ENCODE data around the gene PCAT6.
A peak's percentile ranks its signal among the peaks of the same experiment; 100 is the strongest.

The PCAT6 gene

DNA sequence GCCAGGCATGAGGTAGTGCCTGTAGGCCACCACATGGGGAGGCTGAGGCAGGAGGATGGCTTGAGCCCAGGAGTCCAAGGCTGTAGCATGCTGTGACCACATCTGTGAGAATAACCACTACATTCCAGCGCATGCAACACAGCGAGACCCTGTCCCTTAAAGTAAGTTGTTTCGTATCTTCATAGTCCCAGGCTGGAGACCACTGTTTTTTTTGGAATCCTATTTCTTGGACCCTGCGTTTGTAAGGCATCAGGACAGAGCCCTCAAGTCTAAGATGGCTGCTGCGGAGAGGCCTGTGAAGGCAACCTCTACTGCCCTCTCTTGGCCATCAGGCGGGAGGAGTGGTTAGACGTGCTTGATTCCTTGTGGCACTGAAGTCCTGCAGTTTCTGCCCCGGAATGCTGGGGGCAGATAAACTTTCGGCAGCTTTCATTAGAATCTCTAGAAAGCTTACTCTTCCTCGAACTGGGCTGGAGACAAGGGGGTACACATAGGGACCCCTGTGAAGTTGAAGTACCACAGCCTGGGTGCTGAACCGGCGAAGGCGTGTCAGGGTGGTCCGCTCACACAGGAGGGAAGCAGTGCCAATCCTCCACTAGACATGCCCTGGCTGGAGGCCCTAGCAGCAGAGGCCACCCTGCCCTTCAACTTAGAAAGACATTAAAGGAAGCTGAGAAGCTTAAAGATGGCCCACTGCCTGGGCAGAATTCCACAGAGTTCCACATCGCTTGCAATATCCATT lies 41.6 kb downstream of the PCAT6 start:
- peak; percentile 62 for DNase-seq

DNA sequence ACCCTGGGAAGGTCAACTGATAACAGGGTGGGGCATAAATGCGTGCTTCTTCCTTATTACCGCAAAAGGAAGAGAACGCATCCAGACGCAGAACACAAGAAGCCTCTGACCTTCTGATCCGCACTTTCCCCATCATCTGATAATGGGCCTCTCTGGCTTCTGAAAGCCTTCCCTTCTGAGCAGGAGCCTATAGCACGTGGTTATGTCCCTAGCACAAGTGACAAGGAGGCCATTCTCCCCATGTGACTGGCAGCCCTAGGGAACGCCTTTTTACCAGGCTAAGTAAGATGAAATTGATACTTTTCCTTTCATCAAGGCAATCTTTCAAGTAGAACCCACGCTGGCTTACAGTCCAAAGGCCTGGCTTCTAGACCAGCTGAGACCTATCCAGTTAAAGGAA lies 44.0 kb downstream of the PCAT6 start:
- no peak for DNase-seq

DNA sequence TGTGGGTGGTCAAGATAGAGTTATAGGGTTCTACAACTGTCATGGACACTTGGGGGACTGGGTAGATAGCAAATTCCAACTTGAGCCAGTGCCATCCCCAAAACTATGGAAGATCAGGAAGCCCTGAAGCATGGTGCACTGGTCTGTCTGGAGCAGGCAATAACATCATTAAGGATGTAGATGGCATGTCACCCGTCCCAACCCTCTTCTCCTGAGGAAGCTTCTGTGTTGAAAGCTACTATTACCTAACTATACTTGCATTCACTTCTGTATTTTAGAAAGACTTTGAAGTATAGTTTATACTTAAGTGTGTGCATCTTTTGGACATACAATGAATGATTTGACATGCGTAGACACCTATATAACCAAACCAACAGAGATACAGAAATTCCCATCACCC lies 45.3 kb downstream of the PCAT6 start:
- no peak for DNase-seq

DNA sequence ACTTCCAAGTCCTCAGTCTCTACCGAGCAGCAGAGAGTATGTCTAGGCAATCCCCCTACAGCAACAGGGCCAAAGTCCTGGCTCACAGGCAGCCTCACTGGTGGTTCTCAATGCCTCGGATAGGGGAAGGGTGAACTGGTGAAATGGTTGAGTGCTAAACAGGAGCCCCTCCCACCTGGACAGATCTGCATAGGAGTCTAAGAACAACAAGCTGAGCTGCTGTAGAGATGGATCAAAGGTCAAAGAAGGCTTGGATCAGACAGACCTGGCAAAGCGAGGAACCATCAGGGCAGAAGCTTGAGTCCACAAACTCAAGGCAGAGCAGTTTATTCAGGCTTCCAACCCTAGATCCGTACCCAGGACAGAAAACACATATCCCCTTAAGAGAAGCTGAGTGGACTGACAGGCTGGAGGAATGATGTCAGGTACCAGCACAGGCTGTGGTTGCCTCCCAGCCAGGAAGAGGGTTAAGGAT lies 46.4 kb downstream of the PCAT6 start:
- DNase-seq, result no peak

DNA sequence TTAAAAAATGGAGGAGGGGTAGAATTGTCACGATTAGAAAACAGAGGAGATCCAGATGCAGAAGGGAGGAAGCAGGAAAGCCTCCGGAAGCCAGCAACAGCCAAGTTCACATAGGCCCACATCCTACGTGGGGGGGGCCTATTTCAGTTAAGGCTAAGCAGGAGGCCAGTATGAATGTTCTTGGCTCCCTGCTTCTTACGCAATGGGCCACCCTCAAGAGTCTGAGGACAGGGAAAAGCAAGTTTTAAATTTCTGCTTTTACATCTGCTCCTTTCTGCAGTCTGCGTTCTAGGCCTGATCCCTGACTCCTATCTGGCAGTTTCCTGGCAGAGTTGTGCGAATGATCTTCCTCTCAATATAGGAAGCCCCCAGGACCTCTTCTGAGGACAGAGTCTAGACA lies 47.6 kb downstream of the PCAT6 start:
- peak; percentile 45 for DNase-seq

DNA sequence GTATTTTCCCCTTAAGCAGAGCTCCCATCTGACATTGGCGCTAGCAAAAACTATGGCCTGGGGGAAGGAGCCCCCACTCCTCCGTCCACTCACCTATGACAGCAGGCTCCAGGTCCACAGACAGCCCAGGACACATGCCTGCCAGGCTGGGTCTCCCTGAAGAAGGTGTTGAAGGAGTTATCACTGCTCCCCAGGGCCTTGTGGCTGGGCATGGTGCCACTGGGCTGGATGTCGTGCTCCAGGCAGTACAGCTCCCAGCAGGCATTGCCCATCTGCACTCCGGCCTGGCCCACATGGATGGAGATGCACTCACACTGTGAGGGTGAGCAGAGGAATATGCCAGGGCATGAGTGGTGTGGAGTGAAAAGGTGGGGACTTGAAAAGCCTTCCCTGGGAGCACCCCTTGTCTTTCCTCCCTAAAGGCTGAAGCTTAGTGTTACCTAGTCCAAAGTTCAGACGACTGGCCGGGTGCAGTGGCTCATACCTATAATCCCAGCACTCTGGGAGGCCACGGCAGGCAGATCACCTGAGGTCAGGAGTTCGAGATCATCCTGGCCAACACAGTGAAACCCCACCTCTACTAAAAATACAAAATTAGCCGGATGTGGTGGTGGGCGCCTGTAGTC lies 48.1 kb downstream of the PCAT6 start:
- no peak for DNase-seq

DNA sequence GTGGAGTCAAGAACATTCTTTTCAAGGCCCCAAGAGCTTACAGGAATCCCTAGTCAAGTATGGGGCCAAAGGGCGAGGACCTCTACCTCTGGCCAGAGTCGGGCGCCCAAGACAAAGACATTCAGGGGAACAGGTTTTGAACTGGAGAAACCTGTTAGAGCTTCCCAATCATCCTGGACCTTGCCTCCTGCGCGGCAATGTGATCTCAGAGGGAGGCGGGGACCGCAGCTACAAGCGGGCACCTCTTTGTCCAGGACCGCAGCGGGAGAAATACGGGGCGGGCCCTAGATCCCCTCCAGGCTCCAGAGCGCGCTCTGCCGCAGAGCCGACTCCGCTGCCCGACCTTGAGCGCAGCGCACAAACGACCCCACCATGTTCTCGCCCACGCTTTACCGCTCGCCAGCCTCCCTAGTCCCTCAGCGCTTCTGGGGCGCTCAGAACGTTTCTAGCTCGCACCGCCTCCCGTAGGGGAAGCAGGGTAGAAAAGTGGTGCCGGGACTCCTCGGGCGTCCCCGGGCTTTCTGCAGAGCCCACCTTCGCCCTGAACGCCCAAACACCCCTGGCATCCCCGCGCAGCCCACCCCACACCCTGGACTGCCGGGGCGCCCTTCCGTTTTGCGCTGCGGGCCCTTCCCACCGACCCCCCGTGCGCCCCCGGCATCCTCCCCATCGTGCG lies 50.1 kb downstream of the PCAT6 start:
- peak; percentile 3 for DNase-seq

Measured in fibroblast of upper back skin (primary cell).